Stomach (tissue), 9 donors: ENCODE measurements around the gene FARS2. TPM values are rescaled to one million over a fixed set of nuclear protein-coding genes. Genes with fewer than 3 reads are reported as not detected.

Experiments
- DNase-seq, 2 donors: peaks; one replicate each; pipeline versions ENCODE4 v3.0.0 to v3.0.0-alpha.2; 2013 to 2019
- H3K27ac ChIP-seq, 5 donors: fragments of 200-600 bp in 4 of 5; sonication (generic) in 4 of 5; one replicate each; pipeline ENCODE4 v1.5.1; 2013 to 2019; ENCODE audit warnings: mild to moderate bottlenecking in 1 of 5, moderate library complexity in 1 of 5
- H3K27me3 ChIP-seq, 3 donors: fragments of 200-600 bp; sonication (generic); one replicate each; pipeline ENCODE4 v1.5.1; 2017 to 2019; ENCODE audit warnings: mixed run types in 1 of 3
- H3K36me3 ChIP-seq, 4 donors: fragments of 200-600 bp; sonication (generic); 1 replicate in 3 of 4; 2 replicates in 1 of 4; pipeline ENCODE4 v1.5.1; 2016 to 2019
- H3K4me1 ChIP-seq, 4 donors: fragments of 200-600 bp; sonication (generic); one replicate each; pipeline ENCODE4 v1.5.1; 2016 to 2019
- H3K4me3 ChIP-seq, 4 donors: fragments of 200-600 bp; sonication (generic) in 3 of 4; one replicate each; pipeline ENCODE4 v1.5.1; 2016 to 2019; ENCODE audit warnings: mild to moderate bottlenecking in 1 of 4
- H3K9me3 ChIP-seq, 4 donors: fragments of 200-600 bp; sonication (generic); one replicate each; pipeline ENCODE4 v1.5.1; 2016 to 2019
- EP300 ChIP-seq: sonication (generic); formaldehyde crosslinking; IDR thresholded peaks from one replicate; pipeline ENCODE4 v1.6.1; 2017; ENCODE audit warnings: antibody characterized with exemption
- POLR2A ChIP-seq, 4 donors: fragments of 450-650 bp; IDR thresholded peaks; one replicate each; pipeline ENCODE4 v1.6.1; 2016; ENCODE audit warnings: antibody characterized with exemption in 4 of 4, control low read depth in 2 of 4, mild to moderate bottlenecking in 1 of 4, moderate library complexity in 1 of 4
- POLR2AphosphoS5 ChIP-seq, 3 donors: sonication (generic); formaldehyde crosslinking; IDR thresholded peaks; one replicate each; pipeline ENCODE4 v1.6.1; 2016; ENCODE audit warnings: antibody characterized with exemption in 3 of 3
- WGBS, 5 donors: extraction: QIAGEN DNeasy Blood & Tissue Kit in 3 of 5; methylation state at CpG; one replicate each; pipeline versions ENCODE4 v1.1.5 to v1.1.7; 2013 to 2018; 5-methylcytosine and 5-hydroxymethylcytosine counted together
- intact Hi-C: fragments of 100-400 bp; cut with DNase I; formaldehyde crosslinking; loops from one replicate; pipeline ENCODE4 v1.15.1; 2023; ENCODE audit warnings: low total_unique reads
- polyA plus RNA-seq, 3 donors: library from polyadenylated mRNA; stranded (reverse); fragments of 200-250 nt; gene quantifications; one replicate each; pipeline ENCODE4 v1.2.3, GENCODE V29; 2013
- total RNA-seq, 5 donors: library from RNA; depleted of rRNA; stranded (reverse); fragments of >200 nt; gene quantifications; one replicate each; pipeline versions ENCODE4 v1.1.0 to v1.2.3, GENCODE V29; 2014 to 2016
- TF ChIP-seq, protein P1 (sequence below), 7 experiments: fragments of 450-650 bp in 4 of 7; fragments of 200-600 bp in 3 of 7; sonication (generic) in 3 of 7; IDR thresholded peaks; one replicate each; pipeline ENCODE4 v1.5.1; 2016 to 2019; ENCODE audit warnings: antibody characterized with exemption in 7 of 7, control low read depth in 2 of 7, mild to moderate bottlenecking in 1 of 7
- donor health status: healthy with polysubstance abuse.
- donor health status: Bipolar disorder and iron deficiency.
- donor health status: healthy.

FARS2 gene
- total and polyA plus RNA-seq, 8 donors: 3.8 to 47.8 (median 15.9) TPM

DNA sequence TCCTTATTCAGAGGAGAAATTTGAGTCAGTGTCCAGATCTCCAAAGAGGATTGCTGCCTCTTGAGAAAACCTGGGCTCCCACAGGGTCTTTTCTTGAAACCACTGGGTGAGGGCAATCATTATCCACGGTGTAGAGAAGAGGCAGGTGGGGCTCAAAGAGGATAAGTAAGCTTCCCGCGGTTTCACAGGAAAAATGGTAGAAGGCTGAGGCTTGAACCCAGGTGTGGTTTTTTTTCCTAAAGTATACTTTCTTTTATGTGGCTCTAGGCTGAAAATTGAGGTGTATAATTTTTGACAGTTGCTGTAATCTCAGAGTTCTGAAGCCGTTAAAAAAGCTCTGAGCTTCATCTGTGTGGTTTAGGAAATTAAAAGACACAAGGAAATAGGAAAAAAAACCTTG is 164.5 kb downstream of the FARS2 start:
- H3K36me3 ChIP-seq: peaks cover 0 to 4% (median under 1%) of the 10 kb centered on the region in 4 donors
- H3K4me1 ChIP-seq: no peaks in the 10 kb centered on the region
- 68 to 94% (median 81%) methylated on average over 3 to 4 of the region's 4 CpGs for WGBS, 5 donors
- no peaks in the 10 kb centered on the region for H3K9me3 ChIP-seq
- H3K4me3 ChIP-seq: no peak overlapping the region
- no peaks in the 10 kb centered on the region for H3K27me3 ChIP-seq
- no peak for DNase-seq
- intact Hi-C loops: no loop called here
- H3K27ac ChIP-seq: no peak overlapping the region
- no peak for TF ChIP-seq POLR2A (IDR thresholded peaks at IDR 0.05)
- no peak for TF ChIP-seq POLR2AphosphoS5 (IDR thresholded peaks at IDR 0.05)
- TF ChIP-seq, protein P1, sequence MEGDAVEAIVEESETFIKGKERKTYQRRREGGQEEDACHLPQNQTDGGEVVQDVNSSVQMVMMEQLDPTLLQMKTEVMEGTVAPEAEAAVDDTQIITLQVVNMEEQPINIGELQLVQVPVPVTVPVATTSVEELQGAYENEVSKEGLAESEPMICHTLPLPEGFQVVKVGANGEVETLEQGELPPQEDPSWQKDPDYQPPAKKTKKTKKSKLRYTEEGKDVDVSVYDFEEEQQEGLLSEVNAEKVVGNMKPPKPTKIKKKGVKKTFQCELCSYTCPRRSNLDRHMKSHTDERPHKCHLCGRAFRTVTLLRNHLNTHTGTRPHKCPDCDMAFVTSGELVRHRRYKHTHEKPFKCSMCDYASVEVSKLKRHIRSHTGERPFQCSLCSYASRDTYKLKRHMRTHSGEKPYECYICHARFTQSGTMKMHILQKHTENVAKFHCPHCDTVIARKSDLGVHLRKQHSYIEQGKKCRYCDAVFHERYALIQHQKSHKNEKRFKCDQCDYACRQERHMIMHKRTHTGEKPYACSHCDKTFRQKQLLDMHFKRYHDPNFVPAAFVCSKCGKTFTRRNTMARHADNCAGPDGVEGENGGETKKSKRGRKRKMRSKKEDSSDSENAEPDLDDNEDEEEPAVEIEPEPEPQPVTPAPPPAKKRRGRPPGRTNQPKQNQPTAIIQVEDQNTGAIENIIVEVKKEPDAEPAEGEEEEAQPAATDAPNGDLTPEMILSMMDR (IDR thresholded peaks at IDR 0.05): no peak
- TF ChIP-seq EP300: no peak

DNA sequence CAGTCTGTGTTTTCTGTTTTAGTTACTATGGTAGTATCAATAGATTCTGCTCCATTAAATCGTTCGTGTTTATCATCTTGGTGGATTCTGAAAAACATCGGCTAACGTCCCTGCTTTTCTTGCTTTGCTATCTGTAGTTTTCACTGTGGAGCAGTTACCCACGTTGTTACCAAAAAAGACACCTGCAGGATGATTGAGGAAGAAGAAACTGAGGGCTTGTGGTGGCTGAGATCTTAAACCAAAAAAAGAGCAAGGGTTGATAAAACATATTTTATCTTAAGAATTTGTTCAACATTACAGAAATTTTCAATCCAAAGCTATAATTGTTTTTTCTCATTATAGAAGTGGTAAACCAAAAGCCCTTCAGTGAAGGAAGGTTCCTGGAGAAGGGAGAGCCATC is 166.3 kb downstream of the FARS2 start:
- no peaks in the 10 kb centered on the region for H3K27me3 ChIP-seq
- H3K4me3 ChIP-seq: no peak overlapping the region
- no peaks in the 10 kb centered on the region for H3K4me1 ChIP-seq
- no peak for DNase-seq
- H3K9me3 ChIP-seq: no peaks in the 10 kb centered on the region
- intact Hi-C loops: no loop called here
- no peak for TF ChIP-seq POLR2A (IDR thresholded peaks at IDR 0.05)
- TF ChIP-seq, protein P1 (IDR thresholded peaks at IDR 0.05): no peak
- WGBS, 5 donors: 71 to 85% (median 77%) methylated on average over 5 of the region's 5 CpGs
- peaks cover 0 to 10% (median 7%) of the 10 kb centered on the region in 4 donors for H3K36me3 ChIP-seq
- H3K27ac ChIP-seq: no peak overlapping the region

DNA sequence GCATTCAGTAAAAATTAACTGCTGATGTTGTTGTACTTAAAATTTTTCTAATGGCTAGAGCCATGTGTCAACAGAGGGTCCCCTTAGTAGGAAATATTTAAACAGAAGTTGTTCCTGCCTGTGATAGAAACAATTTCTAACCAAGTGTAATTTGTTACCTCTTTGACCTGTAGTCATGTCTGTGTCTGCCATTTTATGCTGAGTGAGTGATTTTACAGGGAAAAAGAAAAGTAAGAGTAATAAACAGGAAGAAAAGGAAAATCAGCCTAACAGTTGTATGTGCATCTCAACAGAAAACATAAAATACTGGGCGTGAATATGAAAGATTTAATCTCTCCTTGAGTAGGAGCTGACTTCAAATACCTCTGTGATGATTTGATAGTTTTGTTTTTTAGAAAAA is 172.0 kb downstream of the FARS2 start:
- peaks cover 0 to 9% (median 0%) of the 10 kb centered on the region in 4 donors for H3K9me3 ChIP-seq
- TF ChIP-seq, protein P1 (IDR thresholded peaks at IDR 0.05): no peak
- TF ChIP-seq EP300: no peak
- TF ChIP-seq POLR2A (IDR thresholded peaks at IDR 0.05): no peak
- TF ChIP-seq POLR2AphosphoS5 (IDR thresholded peaks at IDR 0.05): no peak
- 93 to 100% (median 98%) methylated on average over 1 of the region's 1 CpG for WGBS, 5 donors
- DNase-seq: no peak
- H3K36me3 ChIP-seq: peaks cover 0 to 22% (median 13%) of the 10 kb centered on the region in 4 donors
- no peak overlapping the region for H3K27ac ChIP-seq
- H3K4me1 ChIP-seq: no peaks in the 10 kb centered on the region
- no peak overlapping the region for H3K4me3 ChIP-seq
- no peaks in the 10 kb centered on the region for H3K27me3 ChIP-seq
- intact Hi-C loops: no loop called here

DNA sequence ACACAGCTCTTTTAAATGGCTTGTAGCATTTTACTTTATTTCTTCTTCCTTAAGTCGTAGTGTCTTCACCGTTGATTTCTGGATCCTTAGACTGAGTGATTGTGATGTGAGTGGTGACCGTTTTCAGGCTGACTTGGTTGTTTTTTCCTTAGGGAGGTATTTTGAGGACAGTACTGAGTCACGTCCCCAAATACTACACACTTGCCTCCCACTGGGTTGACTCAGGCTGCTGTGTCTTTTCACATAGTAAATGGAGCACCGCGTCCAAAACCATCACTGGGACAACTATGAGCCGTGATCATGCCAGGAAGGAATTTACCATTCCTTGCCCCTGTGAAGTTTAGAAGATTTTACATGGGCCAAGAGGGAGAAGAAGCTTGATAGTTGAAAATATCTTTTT is 174.1 kb downstream of the FARS2 start:
- no peaks in the 10 kb centered on the region for H3K27me3 ChIP-seq
- WGBS, 5 donors: 76 to 94% (median 83%) methylated on average over 7 of the region's 7 CpGs

More for the DNA sequence above, 174.1 kb downstream of the FARS2 start:
- Histone ChIP-seq H3K27ac (no peak overlapping the region), H3K4me3 (no peak overlapping the region), H3K4me1 (peaks cover 0 to 13% (median 6%) of the 10 kb centered on the region in 4 donors), H3K36me3 (peaks cover 0 to 22% (median 13%) of the 10 kb centered on the region in 4 donors), H3K9me3 (peaks cover 0 to 9% (median 0%) of the 10 kb centered on the region in 4 donors)
- no peak for DNase-seq
- TF ChIP-seq, protein P1 (IDR thresholded peaks at IDR 0.05): no peak
- TF ChIP-seq POLR2AphosphoS5 (IDR thresholded peaks at IDR 0.05): no peak
- no peak for TF ChIP-seq EP300
- TF ChIP-seq POLR2A (IDR thresholded peaks at IDR 0.05): no peak
- intact Hi-C loops: no loop called here
